Raji (cell line): Measurements from ENCODE around the gene HIPK2.

Source experiments
- POLR2A ChIP-seq: IDR thresholded peaks from 2 replicates; pipeline ENCODE4 v1.6.1; 2011; ENCODE audit warnings: low read depth, low read length, control low read depth; ENCODE audit not compliant: insufficient read depth

The HIPK2 gene

DNA sequence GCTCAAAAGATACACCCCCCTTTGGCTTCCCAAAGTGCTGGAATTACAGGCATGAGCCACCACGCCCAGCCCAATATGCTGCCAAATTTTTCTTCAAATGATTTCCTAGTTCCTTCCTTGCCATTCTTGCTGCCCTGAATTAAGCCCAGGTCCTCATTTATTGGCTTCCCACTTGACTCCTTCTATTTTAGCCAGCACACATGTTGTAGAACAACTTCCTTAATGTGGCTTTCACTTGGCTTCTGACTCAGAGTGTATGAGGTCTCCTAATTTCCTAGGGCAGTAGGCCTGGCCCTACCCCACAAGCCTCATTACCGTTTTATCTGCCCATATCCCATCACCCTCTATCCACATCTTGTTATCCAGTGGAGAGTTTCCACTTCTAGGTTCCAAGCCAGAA, 21.8 kb upstream of the HIPK2 start:
- no peak for TF ChIP-seq POLR2A

DNA sequence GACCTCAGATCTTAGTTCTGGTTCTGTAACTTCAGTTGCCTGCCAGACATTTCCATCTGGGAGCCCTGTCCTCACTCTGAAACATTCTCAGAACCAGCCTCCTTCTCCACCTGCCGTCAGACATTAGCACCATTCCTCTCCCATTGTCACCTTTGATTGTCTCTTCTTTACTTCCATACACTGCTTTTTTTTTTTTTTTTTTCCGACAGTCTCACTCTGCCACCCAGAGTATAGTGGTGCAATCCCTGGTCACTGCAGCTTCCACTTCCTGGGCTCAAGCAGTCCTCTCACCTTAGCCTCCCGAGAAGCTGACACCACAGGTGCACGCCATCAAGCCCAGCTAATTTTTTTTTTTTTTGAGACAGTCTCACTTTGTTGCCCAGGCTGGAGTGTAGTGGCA, 21.1 kb upstream of the HIPK2 start:
- TF ChIP-seq POLR2A = no peak

DNA sequence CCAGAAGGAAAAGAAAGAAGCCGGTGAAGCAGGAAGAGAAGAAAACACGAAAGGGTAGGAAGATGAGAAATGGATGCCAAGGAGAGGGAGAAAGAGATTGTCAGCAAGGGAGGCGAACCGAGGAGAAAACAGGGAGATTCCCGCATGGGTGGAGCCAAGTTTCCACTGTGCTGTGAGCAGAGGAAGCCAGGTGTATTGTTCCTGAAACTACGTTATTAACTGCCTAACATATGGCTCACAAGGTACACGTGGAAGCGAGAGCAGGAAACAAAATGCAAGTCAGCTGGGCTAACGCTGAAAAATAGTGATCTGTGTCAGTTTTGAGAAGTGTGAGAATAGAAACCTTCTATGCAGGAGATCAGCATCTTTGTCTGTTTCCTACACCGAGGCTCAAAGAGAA, 20.4 kb upstream of the HIPK2 start:
- no peak for TF ChIP-seq POLR2A

DNA sequence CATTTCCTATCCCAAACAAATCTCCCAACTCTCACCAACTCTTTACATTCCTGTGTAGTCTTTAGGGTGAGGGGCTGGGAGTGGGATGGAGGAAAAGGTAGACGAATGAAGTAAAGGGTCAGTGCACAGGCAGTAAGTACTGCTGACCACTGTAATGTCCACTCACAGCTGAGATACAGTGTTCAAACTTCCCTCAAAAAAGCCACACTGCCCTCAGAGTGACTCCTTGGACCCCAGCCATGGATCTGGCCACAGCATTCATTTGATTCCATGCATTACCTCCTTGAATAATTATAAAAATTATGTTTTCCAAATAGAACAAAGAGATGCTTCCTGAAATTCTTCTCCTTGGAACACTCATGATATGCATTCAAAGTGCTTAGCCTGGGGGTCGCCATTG, 19.8 kb upstream of the HIPK2 start:
- no peak for TF ChIP-seq POLR2A

DNA sequence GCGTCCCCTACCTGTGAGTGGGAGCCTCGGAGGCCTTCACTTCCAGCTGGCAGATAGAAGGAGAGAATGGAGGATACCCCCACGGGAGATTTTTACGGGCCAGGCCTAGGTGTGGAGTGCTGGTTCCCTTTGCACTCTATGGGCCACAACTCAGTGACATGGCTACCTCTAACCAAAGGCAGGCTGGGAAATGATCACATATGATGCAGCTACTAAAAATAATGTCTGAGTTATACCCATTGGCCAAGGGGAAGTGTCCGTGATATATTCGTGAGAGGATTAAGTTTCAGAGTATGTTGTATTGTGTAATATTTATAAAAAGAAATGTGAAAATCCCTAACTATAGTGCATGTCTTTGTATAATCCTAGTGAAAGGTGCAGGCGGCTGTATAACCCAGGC, 13.5 kb upstream of the HIPK2 start:
- no peak for TF ChIP-seq POLR2A

DNA sequence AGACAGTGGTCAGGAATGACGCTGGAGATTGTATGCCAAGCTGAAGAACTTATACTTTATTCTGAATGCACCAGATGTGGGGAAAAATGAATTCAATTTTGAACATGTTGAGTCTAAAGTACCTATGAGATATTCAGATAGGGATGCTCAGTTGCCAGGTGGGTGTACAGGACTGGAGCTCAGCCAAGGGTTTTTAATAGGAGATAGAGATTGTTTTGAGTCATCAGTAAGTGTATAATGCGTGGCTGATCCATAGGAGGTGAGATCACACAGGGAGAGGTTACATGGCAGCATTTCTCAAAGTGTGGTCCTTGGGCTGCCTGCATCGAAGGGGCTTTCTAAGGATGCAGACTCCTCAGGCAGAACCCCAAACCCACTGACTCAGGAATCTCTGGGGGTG, 6.8 kb upstream of the HIPK2 start:
- no peak for TF ChIP-seq POLR2A

DNA sequence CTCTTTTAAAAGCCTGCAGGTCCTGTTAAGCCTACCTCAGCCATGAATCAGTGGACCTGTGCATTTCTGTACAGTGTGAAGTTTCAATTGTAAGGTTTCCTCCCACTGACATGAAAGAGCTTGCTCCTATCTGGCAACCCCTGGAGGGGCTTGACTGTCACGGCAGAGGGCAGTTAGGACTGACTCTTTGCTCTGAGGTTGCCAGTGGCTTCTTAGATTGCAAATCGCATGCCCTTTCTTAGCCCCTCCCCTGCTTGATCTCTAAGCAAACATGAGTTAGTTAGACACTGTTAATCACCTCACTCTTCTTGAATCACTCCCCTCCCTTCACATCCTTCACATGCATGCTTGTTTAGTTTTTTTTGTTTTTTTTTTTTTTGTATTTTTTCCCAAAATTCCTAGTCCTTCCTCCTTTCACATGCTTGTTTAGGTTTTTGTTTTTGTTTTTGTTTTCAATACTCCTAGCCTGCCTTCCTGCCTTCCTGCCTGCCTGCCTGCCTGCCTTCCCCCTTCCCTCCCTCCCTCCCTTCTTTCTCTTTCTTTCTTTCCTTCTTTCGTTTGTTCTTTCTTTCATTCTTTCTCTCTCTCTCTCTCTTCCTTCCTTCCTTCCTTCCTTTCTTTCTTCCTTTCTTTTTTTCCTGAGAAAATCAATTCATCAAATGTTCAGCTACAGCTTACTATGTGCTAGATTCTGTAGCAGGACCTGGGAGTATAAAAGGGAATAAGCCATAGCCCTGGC, 6.0 kb upstream of the HIPK2 start:
- no peak for TF ChIP-seq POLR2A

DNA sequence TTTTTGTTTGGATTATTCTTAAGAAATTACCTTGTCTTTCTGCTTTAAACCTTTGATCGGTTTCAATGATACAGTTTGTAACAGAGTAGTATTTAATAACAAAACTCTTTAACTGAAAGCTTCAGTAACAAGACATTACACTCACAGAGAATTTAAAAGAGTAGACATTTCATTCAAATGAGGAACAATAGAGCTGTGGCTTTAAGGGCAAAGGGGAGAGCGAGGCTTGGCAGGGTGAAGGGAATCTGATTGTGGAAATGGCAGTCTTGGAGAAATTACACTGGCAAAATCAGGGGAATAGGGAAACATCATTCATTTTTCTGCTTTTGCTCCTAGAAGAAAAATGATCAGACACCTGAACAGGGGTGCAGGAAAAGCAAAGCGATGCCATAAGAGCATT, 5.1 kb upstream of the HIPK2 start:
- TF ChIP-seq POLR2A = no peak

DNA sequence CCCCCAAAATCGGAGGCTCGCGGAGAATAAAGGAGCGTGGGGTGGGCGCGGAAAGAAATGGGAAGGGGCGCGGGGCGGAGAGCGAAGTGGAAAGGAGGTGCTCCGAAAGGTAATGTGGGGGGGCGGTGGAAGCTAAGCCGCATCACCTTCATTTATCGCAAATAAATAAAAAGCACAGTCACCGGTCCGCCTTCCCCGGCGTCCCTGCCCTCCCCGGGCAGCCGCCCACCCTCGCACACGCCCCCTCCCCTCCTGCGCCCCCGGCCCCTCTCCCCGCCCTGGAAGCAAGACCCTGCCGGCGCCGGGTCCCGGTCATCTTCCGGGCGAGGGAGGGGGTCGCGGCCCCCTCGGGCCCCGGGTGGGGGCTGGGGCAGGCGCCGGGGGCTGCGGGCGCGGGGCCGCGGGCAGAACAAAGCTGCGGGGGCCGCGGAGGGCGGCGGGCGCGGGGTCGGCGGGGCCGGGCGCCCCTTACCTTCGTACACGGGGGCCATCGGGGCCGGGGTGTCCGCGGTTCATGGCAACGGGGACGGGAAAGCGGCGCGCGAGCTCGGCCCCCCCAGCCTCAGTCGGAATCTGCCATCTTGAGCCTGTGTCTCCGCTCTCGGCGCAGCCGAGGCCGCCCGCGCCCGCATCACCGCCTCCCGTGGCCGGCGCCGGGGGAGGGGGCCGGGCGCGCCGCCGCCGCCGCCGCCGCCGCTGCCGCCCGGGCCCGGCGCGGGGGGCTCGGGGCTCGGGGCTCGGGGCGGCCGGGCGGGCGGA, 486 bp downstream of the HIPK2 start:
- TF ChIP-seq POLR2A = no peak

DNA sequence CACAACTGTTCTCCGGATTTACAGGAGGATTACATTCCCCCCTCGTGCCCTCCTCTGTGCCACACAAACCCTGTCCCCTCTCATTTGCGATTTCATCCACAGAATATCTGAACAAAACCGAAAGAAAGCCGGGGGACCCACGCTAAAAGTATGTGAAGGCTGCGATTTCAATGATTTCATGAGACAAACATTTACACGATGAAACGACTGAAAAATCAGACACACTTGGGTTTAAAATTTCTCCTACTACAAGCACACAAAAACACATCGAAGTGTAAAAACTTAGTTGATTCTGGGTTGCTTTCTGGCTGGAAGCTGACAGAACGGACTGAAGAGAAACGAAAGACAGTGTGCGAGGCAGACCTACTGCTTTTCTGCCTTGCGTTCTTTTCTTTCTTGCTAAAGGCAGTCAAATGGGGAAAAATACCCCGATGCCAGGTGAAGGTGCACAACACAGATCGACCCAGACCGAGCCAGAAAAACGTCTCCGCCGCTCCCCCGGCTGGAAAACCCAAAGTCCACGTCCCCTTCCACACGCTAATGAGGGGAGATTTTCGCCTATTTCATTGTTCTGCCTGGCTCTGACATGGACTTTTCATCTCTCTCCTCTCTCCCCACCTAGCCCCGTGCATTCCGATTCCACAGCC, 1.2 kb downstream of the HIPK2 start:
- TF ChIP-seq POLR2A = no peak

DNA sequence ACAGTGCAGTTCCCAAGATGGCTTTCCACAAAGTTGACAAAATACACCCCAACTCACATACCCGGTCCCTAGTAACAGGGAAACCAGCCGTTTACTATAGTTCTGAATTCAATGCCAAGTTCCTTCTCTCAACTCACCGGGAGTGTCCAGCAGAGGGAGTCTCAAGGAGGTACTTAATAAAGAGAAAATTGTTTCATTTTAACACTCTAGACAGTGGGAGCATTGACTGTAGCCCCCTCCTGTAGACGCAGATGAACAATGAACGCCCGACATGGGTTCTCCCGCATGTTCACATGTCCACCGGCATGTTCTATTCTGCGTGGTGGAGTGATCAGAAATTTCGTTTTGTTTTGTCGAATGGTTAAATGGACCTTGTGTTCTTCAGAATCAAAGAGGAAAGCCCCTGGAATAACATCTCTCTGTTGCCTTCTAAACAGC, 1.9 kb downstream of the HIPK2 start:
- no peak for TF ChIP-seq POLR2A

DNA sequence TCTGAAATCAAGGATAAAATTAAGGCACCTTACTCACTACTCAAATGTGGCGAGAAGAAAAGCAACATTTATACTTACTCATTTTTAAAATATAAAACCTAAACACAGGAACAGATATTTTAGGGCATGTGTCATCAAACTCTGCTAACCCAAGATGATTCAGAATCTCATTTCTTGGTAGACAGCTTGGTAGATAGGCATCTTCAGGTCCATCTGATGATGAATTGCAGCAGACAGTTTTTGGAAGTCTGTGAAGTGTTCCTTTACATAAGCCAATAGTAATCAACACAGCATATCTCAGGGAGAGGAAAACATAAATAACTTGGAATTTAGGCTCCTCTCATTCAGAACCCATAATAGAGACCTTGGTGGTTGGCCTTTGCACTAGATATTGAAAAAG, 3.4 kb downstream of the HIPK2 start:
- TF ChIP-seq POLR2A = no peak

DNA sequence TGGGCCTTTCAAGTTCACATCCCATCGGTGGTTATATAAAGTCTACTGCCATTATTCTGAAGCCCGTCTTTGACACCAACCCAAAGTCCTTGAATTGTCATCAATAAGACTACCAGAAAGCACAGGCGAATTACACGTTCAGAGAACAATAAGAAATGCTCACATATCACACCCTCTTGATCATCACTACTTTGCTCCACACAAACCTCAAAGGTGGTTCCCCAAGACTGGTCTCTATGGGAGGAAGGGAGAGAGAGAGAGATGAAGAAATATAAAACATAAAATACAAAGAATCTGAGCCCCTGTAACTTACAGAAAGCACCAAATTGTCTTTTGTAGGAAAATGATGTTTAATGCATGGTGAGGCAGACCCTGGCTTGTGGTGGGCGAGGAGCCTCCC, 4.4 kb downstream of the HIPK2 start:
- TF ChIP-seq POLR2A = no peak

DNA sequence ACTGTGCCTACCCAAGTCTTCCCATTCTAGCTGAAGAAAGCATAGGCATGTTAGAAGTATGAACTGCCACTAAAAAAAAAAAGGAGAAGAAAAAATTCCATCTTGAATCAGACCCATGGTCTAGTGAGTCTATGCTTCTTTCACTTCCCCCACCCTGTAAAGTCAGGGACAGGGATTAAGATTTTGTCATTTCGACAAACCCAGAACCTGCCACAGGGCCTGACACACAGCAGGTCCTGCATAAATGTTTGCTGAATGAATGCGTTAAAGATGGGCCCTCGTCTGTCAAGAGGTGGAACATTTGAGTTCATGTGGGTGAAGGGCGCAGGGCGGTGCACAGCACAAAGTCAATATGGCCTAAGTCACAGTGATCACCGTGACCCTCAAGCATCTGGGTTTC, 4.9 kb downstream of the HIPK2 start:
- no peak for TF ChIP-seq POLR2A

DNA sequence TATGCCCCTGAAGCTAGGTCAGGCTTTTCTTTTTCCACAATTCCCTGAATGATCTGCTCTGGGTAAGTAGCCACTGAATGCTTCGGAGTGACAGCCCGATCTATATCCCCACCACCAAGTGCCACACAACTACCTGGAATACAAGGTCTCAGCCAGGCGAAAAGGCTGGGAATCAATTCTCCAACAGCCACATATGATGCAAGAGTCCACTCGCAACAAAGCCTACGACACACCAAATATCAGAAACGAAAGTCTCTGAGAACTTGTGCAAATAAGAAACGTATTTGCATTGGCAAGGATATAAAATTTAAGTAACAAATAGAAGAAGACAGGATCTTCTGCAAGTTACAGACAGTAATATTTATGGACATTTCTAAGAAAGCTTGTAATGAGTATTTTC, 5.7 kb downstream of the HIPK2 start:
- no peak for TF ChIP-seq POLR2A

DNA sequence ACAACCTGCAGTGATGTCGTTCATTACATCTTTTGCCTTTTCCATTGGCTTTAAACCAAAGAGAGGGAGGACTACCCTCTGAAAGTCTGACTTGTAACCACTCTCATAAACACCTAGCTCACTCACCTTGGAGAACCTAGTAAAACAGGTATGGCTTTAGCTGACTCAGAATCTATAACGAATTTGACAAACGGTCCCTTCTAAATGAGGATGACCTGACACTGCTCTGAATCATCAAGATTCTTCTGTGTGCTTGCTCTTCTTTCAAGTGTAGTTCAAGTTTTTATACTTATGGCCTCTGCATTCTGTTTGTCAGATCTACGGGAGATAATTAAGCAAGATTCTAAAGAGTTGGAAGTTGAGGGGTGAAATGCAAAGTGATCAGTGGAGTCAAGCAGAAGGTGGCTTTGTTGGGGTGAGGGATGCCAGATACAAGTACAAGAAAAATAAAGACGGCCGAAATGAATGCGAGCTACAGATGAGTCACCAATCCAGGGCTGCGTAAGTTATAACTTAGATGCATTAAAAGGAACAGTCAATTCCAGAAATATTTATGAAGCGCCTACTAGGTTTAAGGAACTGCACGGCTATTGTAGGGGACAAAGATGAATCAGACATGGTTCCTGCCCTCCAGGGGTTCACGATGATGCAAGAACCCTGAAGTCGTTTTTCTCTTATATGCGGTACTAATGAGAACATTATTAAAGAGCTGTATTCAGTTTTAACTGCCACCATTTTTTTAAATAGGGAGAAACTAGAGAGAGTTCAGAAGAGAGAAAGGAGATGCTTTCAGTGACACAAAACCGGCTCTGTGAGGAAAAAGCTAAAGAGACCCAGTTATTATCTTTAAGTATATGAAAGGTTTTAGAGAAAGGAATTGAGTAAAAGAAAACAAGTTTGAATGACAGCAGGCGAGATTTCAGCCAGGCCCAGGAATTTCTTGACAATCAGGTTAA, 6.5 kb downstream of the HIPK2 start:
- TF ChIP-seq POLR2A = no peak

DNA sequence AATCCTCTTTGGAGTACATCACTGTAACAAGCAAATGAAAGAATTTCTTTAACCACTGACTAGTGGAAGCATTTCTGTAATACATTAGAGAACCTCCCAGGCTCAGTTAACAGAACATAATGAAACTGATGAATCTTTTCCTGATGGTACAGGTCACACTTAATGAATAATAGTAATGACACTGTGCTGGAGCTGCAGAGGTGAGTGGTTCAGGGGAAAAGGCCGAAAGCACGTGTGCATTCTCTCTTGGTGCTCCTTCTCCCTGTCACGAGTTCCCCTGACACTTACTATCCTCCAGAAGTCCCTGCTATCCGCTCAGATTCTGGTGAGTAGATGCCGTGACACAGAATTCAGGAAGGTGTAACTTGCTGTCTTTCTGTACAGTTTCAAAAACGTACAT, 8.0 kb downstream of the HIPK2 start:
- no peak for TF ChIP-seq POLR2A
